Left forelimb (tissue), 1 donor: ENCODE data around the gene HECW1.
A peak's percentile ranks its signal among the peaks of the same experiment; 100 is the strongest.
"Not testable (repeated sequence)": the region's sequence is repeated elsewhere in the genome, so short reads cannot be mapped to it uniquely, and the experiment has no call there.

Experiments
- DNase-seq: peaks from one replicate; pipeline ENCODE4 v3.0.0-alpha.2; 2018; ENCODE audit warnings: low spot score

The HECW1 gene

GRCh38 chr7:43546231-43546630 lies 433.8 kb downstream of the HECW1 start:
- no peak for DNase-seq

DNA sequence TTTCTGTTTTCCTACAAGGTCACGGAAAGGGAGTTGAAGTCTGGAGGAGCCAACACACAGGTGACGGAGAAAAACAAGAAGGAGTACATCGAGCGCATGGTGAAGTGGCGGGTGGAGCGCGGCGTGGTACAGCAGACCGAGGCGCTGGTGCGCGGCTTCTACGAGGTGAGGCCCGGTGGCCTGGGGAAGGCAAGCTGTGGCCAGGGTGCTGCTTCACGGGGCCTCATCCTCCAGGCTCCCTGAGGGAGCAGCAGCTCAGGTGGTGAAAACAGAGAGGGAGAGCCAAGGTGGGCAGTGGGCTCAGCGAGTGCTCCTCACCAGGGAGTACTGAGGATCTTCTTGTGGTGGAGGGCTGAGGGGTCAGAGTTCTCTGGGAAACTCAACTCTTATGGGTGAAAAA lies 438.0 kb downstream of the HECW1 start:
- DNase-seq, result no peak

- no peak for DNase-seq
Observed at GRCh38 chr7:43552122-43552521, 439.7 kb downstream of the HECW1 start.

DNA sequence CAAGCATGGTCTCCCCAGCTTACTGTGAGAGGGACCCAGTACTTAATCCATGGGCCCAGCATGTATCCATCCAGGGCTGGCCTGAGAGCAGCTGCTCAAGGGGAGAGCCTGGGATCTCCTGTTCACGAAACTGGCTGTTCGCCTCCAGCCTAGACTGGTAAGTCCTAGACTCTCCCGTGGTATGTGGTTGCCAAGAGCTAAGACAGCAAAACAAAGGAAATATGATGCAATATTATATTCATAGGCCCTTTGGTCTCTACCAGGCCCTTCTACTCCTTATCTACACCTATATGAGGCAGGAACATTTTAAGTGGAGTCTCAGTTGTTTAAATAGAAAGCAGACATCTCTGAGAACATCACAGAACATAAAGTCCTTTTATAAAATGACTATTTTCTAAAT lies 441.6 kb downstream of the HECW1 start:
- no peak for DNase-seq

- no peak for DNase-seq
Observed at GRCh38 chr7:43554423-43554822, 442.0 kb downstream of the HECW1 start.

DNA sequence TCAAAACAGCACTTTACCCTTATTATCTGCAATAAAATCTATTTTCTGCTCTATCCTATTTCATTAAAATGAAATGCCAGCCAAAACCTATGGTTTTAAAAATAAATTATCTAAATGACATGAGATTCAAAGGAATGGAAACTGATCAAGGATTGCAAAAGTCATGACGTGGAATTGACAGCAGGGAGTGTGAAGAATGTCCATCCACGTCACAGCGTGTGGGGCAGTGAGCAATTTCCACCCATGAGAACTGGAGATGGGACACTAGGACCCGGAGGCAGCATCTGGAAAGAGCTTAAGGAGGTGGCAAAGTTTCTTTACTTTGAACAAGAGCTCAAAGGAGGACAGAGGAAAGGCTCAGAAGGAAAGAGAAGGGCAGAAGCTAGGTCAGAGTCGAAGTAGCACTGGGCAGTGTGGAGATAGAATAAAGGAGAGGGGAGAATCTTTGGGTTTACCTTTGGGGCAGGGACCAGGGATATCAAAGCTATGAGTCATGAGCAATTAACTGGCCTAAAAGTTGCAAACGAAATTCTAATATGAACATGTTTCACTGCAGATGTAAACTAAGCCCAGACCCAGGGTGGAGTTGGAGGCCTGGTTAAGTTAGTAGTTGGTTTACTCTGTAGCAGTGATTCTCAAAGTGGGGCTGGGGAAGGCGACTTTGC lies 445.5 kb downstream of the HECW1 start:
- DNase-seq, result no peak

GRCh38 chr7:43559171-43559945 lies 446.9 kb downstream of the HECW1 start:
- no peak for DNase-seq

DNA sequence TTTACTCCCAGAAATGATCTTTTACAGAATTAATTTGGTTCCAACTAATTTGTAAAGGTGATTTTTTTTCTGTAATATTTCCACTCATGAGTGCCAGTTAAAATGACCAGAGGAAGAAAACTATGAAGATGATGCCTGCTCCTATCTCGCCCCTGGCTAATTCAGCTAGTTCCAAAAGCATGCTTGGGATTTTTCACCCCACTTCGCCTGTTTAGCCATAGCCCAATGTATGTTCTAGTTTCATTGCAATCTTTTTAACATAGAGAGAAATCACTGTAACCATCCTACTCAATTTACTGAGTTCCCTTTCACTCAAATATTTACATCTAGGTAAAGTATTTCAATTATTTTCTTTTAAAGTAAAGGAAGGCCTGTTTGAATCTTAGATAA lies 447.5 kb downstream of the HECW1 start:
- no peak for DNase-seq

- no peak for DNase-seq
Observed at GRCh38 chr7:43560742-43561330, 448.4 kb downstream of the HECW1 start.

DNA sequence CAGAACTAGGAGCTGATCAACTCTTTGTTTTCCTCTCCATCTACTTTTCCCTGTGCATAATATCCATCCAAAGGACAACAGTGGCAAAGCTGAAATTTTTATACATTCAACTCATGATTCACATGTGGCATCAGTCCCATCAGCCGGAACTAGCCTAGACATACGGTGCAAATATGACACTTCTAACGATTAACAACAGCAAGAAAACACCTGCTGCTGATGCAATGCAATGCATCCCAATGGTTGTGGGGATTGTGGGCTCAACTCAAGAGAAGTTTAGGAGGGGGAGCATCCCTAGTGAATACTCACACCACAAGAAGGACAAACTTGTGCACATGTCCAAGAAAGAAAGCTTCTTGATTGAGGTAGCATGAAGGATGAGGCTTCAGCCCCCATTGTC lies 449.9 kb downstream of the HECW1 start:
- DNase-seq, result no peak

DNA sequence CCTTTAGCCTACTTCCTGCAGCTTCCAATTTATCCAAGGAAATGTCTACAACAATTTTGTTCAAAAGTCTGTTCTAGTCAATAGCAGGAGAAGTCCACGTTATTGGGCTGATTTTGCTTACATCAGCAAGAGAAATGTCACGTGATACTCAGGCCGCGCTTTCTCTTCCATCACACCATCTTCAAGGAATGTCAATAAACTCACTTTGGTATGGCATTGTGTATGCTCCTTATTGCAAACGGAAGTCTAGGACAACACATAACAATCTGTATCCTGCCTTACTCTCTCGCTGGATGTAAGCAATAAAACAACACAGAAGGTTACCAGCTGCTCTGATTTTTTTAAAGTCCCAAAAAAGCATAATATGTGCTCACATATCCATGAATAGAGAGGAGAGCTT lies 453.3 kb downstream of the HECW1 start:
- no peak for DNase-seq

DNA sequence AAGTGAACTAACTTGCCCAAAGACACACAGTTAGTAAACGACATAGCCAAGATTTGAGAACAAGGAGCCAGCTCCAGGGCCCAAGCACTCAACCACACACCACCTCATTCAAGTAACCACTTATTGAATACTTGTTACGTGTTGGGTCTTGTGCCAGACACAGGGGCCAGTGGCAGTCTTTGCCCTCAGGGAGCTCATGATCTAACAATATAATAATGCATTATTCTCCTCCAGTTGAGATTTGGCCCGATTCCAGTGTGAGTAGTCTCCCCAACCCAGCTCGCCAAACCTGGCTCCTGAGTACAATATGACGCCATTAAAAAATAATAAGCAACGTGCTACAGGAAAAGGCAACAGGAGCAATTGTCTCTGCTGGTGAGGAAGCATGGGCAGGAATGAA lies 456.1 kb downstream of the HECW1 start:
- no peak for DNase-seq

- no peak for DNase-seq
Observed at GRCh38 chr7:43569424-43569823, 457.0 kb downstream of the HECW1 start.

DNA sequence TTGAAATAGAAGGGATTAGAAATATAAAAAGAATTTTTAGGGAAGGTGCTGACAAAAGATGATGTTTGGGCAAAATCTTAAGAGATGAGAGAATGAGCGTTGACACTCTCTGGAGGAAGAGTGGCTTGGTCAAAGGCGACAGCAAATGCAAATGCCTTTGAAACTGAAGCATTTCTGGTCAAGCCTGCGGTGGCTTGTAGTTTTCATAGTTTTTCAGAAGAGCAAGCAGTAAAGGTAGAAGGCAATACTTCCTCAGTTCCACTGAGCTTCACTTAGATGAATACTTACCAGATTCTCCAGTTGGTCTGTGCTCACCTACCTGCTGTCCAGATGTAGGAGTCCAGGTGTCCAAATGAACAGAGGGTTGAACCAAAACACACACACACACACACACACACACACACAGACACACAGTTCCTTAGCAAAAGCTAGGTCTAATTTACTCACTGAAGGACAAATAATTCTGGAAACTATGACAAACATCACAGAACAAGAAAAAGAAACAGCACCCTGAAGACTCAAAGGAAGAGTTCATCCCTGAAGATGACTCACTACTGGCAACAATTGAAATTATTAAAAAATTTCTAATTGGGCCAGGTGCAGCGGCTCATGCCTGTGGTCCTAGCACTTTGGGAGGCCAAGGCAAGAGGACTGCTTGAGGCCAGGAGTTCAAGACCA lies 458.4 kb downstream of the HECW1 start:
- no peak for DNase-seq

GRCh38 chr7:43572516-43573049 lies 460.1 kb downstream of the HECW1 start:
- no peak for DNase-seq

DNA sequence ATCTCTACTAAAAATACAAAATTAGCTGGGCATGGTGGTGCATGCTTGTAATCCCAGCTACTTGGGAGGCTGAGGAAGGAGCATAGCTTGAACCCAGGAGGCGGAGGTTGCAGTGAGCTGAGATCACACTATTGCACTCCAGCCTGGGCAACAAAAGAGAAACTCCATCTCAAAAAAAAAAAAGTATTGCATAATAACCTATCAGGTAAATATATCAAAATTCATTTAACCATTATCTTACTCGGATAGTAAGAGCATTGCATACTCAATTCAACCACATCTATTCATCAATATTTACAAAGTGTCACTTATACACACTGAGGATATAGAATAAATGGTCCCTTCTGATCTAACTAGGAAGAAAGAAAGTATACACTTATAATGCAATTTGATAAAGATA lies 461.4 kb downstream of the HECW1 start:
- not testable (repeated sequence) for DNase-seq

- no peak for DNase-seq
Observed at GRCh38 chr7:43575506-43575905, 463.1 kb downstream of the HECW1 start.

DNA sequence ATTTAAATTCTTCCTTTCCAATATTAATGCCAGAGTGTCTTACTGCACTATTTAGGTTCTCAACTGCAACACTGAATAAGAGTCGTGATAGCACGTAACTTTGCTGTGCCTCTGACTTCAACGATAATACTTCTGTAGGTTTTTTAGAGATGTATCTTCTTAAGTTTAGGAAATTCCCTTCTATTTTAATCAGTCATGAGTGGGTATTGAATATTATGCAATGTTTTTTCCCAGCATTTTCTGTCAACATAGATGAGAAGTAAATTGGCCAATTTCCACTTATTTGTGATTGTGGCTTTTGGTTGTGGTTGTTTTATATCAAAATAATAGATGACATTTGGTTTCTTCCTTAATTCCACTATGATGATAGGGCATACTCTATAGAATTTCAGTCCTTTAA lies 463.8 kb downstream of the HECW1 start:
- DNase-seq, result no peak

DNA sequence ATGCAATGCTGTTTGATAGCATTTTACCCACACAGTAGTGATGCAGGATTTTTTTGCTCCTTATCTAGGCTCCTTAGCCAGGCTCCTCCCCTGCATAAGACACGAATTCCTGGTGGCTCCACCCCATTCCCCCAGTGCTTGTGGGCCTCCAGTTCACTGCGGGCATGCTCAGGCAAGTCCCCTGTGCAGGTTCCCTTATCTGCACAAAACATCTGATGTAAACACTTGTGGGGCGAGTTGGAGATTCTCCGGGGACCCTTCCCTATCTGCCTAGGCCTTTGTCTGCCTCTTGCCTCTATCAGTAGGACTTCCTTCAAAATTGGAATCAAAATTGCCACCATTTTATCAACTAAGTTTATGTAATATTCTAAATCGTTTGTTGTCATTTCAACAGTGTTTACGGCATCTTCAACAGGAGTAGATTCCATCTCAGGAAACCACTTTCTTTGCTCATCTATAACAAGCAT lies 465.1 kb downstream of the HECW1 start:
- no peak for DNase-seq

DNA sequence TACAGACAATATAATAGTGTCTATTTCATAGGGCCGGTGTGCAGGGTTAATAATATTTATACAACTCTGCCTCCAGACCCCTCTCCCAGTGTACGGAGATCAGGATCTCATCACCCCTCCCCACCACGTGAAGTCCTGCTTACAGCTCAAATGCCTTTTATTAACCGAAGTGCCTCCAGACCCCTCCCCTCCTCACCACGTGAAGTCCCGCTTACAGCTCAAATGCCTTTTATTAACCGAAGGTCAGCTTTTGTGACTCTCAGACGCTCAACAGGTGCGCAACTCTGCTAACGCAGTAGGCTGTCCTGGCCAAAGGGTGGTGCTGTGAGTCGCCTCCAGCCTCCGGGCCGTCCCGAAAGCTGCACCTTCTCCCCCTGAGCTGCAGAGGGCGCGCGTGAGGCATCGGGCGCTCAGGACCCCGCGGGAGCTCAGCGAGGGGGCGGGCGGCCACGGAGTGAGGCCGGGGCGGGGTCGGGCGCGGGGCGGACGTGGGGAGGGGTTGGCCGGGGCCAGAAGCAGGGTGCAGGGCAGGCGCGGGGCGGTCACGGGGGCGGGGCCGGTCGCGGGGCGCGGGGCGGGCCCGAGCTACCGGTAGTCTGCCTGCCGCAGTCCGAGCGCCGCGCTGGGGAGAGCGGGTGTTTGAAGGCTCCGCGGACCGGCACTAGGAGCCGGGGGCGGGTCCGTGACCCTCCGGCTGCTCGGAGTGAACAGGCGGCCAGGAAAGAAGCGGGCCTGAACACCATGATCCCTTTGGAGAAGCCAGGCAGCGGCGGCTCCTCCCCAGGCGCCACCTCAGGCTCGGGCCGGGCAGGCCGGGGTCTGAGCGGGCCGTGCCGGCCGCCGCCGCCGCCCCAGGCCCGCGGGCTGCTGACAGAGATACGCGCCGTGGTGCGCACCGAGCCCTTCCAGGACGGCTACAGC lies 470.3 kb downstream of the HECW1 start, which contains the start of gene STK17A:
Gene STK17A (plus strand): TSS at position 606 of the 921 bp plus-strand sequence. CDS start 136 bp downstream, at position 742.
- DNase-seq, result peak; percentile 97
